Calu3 (cell line): Measurements from ENCODE around the gene COL4A2. TPM values are rescaled to one million over a fixed set of nuclear protein-coding genes. Genes with fewer than 3 reads are reported as not detected.

ENCODE experiments used
- BruUV-seq: library from RNA; stranded (reverse); fragments of 400-500 nt; replicated peaks from 2 replicates; lab custom pipeline; 2021; lab: Mats Ljungman, UMichigan
- CTCF ChIA-PET: fragments of 300-600 bp; sonication (Branson Sonifier 250); formaldehyde crosslinking; loops from one replicate; lab custom pipeline; 2022; ENCODE audit warnings: antibody characterized with exemption; lab: Charles Lee
- DNase-seq: peaks from one replicate; pipeline ENCODE4 v3.0.0; 2022
- H3K27ac Mint-ChIP-seq: one replicate; pipeline ENCODE4 v1.8.0; 2022; ENCODE audit warnings: mixed read lengths; ENCODE audit not compliant: unreplicated experiment
- H3K27me3 Mint-ChIP-seq: one replicate; pipeline ENCODE4 v1.8.0; 2022; ENCODE audit warnings: mixed read lengths; ENCODE audit not compliant: unreplicated experiment
- H3K36me3 Mint-ChIP-seq: one replicate; pipeline ENCODE4 v1.8.0; 2022; ENCODE audit warnings: mild to moderate bottlenecking, moderate library complexity, mixed read lengths; ENCODE audit not compliant: insufficient read depth, unreplicated experiment
- H3K4me1 Mint-ChIP-seq: one replicate; pipeline ENCODE4 v1.8.0; 2022; ENCODE audit warnings: mild to moderate bottlenecking, low read depth, mixed read lengths; ENCODE audit not compliant: unreplicated experiment
- H3K4me3 Mint-ChIP-seq: one replicate; pipeline ENCODE4 v1.8.0; 2022; ENCODE audit warnings: mild to moderate bottlenecking, low read depth, moderate library complexity, mixed read lengths; ENCODE audit not compliant: unreplicated experiment
- H3K9me3 Mint-ChIP-seq: one replicate; pipeline ENCODE4 v1.8.0; 2022; ENCODE audit warnings: low read depth, mixed read lengths; ENCODE audit not compliant: unreplicated experiment
- CTCF ChIP-seq: fragments of 200-600 bp; IDR thresholded peaks from one replicate; pipeline ENCODE4 v1.8.0; 2022; ENCODE audit warnings: antibody characterized with exemption; ENCODE audit not compliant: unreplicated experiment
- intact Hi-C: fragments of 100-400 bp; cut with micrococcal nuclease; formaldehyde crosslinking; loops from one replicate; pipeline ENCODE4 v1.10.0; 2022; ENCODE audit not compliant: unreplicated experiment
- total RNA-seq: library from RNA; stranded (reverse); gene quantifications from 2 replicates; pipeline ENCODE4 v1.2.3, GENCODE V29; 2022

COL4A2 gene
- total RNA-seq, 1 experiment from 2014 or later: 0.42 TPM

DNA sequence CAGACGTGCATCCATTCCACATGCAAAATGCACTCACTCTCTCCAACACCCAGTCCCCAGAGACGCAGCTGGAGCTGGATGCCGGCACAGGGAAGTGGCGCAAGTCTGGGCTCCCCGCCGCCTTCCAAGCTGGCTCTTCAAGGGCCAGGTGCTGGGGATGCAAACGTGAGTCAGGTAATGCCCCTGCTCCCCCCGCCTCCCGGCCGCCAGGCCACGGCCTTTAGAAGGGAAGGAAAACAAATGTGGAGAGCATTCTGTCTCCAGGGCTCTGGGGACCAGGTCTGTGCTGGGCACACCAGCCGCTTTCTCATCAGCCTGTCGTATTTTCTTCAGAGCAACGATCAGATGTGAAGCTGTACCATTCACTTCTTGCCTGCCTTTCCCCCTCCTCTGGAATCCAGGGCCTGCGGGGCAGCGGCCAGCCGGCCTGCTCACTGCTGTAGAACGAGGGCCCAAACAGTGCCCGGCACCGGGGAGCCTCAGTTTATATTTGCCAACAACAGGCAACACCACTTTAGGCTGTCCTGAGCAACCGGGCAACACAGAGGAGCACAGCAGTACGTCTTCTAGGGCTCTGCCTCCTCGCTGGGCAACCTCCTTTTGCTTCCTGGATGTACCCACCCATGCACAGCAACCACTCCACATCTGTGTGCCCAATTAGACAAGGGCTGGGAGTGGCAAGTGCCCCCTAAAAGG, 250.7 kb downstream of the COL4A2 start:
- TF ChIP-seq CTCF: no peak
- CTCF ChIA-PET: interaction anchor here (0.6 kb wide), 1 partner anchor 22 kb away, joined by 3 read pairs; no protein-coding TSS in a partner anchor
- DNase-seq: no peak
- Mint-ChIP-seq H3K27me3 (no peaks in the 10 kb centered on the region), H3K4me1 (peaks cover 21% of the 10 kb centered on the region), H3K27ac (no peak overlapping the region), H3K36me3 (peaks cover 53% of the 10 kb centered on the region), H3K9me3 (no peaks in the 10 kb centered on the region), H3K4me3 (no peak overlapping the region)
- no TSS peak for BruUV-seq
- intact Hi-C loops: loop anchor here (10.0 kb wide), 2 partner anchors 53 to 103 kb away; no protein-coding TSS in a partner anchor

- TF ChIP-seq CTCF: no peak
- H3K27ac Mint-ChIP-seq: peak overlapping the region; percentile 42
- no TSS peak for BruUV-seq
These were observed 252.4 kb downstream of the COL4A2 start for GRCh38 chr13:110559429-110559943.

DNA sequence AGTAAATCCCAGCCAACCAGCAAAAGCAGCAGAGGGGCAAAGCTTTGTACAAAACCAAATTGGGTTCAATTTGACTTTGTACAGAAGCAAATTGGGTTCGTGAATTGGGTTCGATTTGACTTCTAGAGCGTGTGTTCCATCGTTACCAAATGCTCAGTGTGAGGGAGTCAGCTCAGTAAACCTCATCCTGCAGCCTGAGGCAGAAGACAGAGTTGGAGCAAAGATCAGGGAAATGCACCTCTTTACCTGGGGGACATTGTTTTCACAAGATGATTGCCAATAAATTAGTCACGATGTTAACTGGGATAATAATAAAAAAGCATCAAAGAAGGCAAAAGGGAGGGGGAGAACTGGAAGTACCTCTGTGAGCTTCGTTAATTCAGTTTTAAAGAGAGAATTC, 252.9 kb downstream of the COL4A2 start:
- Mint-ChIP-seq H3K27ac (peak overlapping the region; percentile 42), H3K4me3 (peak overlapping the region; percentile 73), H3K9me3 (no peaks in the 10 kb centered on the region), H3K4me1 (peaks cover 31% of the 10 kb centered on the region), H3K27me3 (no peaks in the 10 kb centered on the region), H3K36me3 (peaks cover 61% of the 10 kb centered on the region)
- BruUV-seq: no TSS peak
- no peak for TF ChIP-seq CTCF
- CTCF ChIA-PET: interaction anchor here (1.0 to 1.2 kb wide), 2 partner anchors 11 to 52 kb away, joined by 3 read pairs; no protein-coding TSS in a partner anchor
- DNase-seq: no peak
- intact Hi-C loops: loop anchor here (1.0 to 10.0 kb wide), 3 partner anchors 37 to 105 kb away; no protein-coding TSS in a partner anchor

More at GRCh38 chr13:110559429-110559943, 252.4 kb downstream of the COL4A2 start:
- Mint-ChIP-seq H3K9me3 (no peaks in the 10 kb centered on the region), H3K4me3 (peak overlapping the region; percentile 73), H3K4me1 (peaks cover 29% of the 10 kb centered on the region), H3K36me3 (peaks cover 61% of the 10 kb centered on the region), H3K27me3 (no peaks in the 10 kb centered on the region)
- CTCF ChIA-PET: interaction anchor here (1.2 kb wide), 1 partner anchor 52 kb away, joined by 3 read pairs; no protein-coding TSS in a partner anchor
- DNase-seq: no peak
- intact Hi-C loops: loop anchor here (1.0 to 10.0 kb wide), 3 partner anchors 36 to 105 kb away; no protein-coding TSS in a partner anchor

GRCh38 chr13:110560601-110561343, 253.7 kb downstream of the COL4A2 start:
- peaks cover 23% of the 10 kb centered on the region for H3K4me1 Mint-ChIP-seq
- H3K4me3 Mint-ChIP-seq: peak overlapping the region; percentile 73
- CTCF ChIA-PET: interaction anchor here (0.9 to 1.0 kb wide), 2 partner anchors 12 to 53 kb away, joined by 3 read pairs; no protein-coding TSS in a partner anchor
- H3K27me3 Mint-ChIP-seq: no peaks in the 10 kb centered on the region
- intact Hi-C loops: no loop called here
- no peak for DNase-seq
- H3K27ac Mint-ChIP-seq: peak overlapping the region; percentile 47
- no peaks in the 10 kb centered on the region for H3K9me3 Mint-ChIP-seq
- no peak for TF ChIP-seq CTCF
- BruUV-seq: no TSS peak
- H3K36me3 Mint-ChIP-seq: peaks cover 55% of the 10 kb centered on the region
